A549 (cell line): Measurements from ENCODE around the gene YPEL1.
"Not testable (repeated sequence)": the region's sequence is repeated elsewhere in the genome, so short reads cannot be mapped to it uniquely, and the experiment has no call there.

ENCODE experiments used
- CHD2 ChIP-seq: fragments of 150-350 bp; IDR thresholded peaks from 2 replicates; pipeline ENCODE4 v1.6.1; 2014; ENCODE audit warnings: low read length; ENCODE audit not compliant: partially characterized antibody
- CTCF ChIP-seq: fragments of >200 bp; sonication (Bioruptor Twin); formaldehyde crosslinking; IDR thresholded peaks from 3 replicates; pipeline ENCODE4 v1.5.1; 2016
- EP300 ChIP-seq, 2 experiments: fragments of >200 bp; sonication (Bioruptor Twin); formaldehyde crosslinking; IDR thresholded peaks; 2 replicates in 1 of 2; 3 replicates in 1 of 2; pipeline ENCODE4 v1.6.1; 2016 to 2017
- MAFK ChIP-seq: fragments of 450-650 bp; IDR thresholded peaks from 2 replicates; pipeline ENCODE4 v1.6.1; 2014; ENCODE audit not compliant: partially characterized antibody

GRCh38 chr22:21721195-21721852 is 14.3 kb downstream of the YPEL1 start:
- not testable (repeated sequence) for TF ChIP-seq CTCF; EP300 (IDR thresholded peaks at IDR 0.05); CHD2; MAFK
